OCI-LY3 (cell line): ENCODE data around the gene DNM1.

Experiments
- CTCF ChIP-seq: fragments of 200-600, 300-600 bp; sonication (generic); IDR thresholded peaks from 2 replicates; pipeline ENCODE4 v1.5.1; 2014; ENCODE audit warnings: antibody characterized with exemption, low read length, low read depth
- EZH2phosphoT487 ChIP-seq: fragments of 200-600 bp; shearing (Covaris generic); IDR thresholded peaks from 2 replicates; pipeline ENCODE4 v1.6.1; 2018; ENCODE audit warnings: antibody characterized with exemption, mixed run types, low read depth

GRCh38 chr9:128242828-128243214 lies 39.6 kb downstream of the DNM1 start:
- no peak for TF ChIP-seq CTCF
- no peak for TF ChIP-seq EZH2phosphoT487
